Adipose tissue (tissue), 3 donors: ENCODE measurements around the gene SYDE2. TPM values are rescaled to one million over a fixed set of nuclear protein-coding genes. Genes with fewer than 3 reads are reported as not detected.

Source experiments
- polyA plus RNA-seq, 3 donors: library from polyadenylated mRNA; stranded (reverse); fragments of 200-250 nt; gene quantifications; one replicate each; pipeline ENCODE4 v1.2.3, GENCODE V29; 2013
- donor health status: healthy with polysubstance abuse.
- donor health status: Bipolar disorder and iron deficiency.
- donor health status: healthy.

Gene SYDE2
- polyA plus RNA-seq, 3 donors: 0.90 to 1.8 (median 1.1) TPM

Other genes starting within 250 kb of the SYDE2 start
- gene MCOLN2, start 203.9 kb downstream of the SYDE2 start, polyA plus RNA-seq: under 1 TPM in 2 of 3 donors, not detected in 1; 0.36 to 0.38 TPM
- 1 to 10 TPM; 1.1 to 3.1 (median 1.5) TPM for gene MCOLN3, start 152.5 kb downstream of the SYDE2 start, polyA plus RNA-seq
- 10 to 100 TPM in 2 of 3 donors, 1 to 10 TPM in 1; 8.3 to 18.8 (median 17.9) TPM for gene C1orf52, start 58.6 kb upstream of the SYDE2 start, polyA plus RNA-seq
- 10 to 100 TPM in 1 of 3 donors, 1 to 10 TPM in 2; 4.1 to 10.7 (median 7.9) TPM for gene BCL10, start 75.6 kb upstream of the SYDE2 start, polyA plus RNA-seq